Activated effector memory CD4-positive, alpha-beta T cell treated with Interleukin-2 at 50 U/mL for 16 hours (primary cell): Measurements from ENCODE around the gene CHST8.
"Not testable (repeated sequence)": the region's sequence is repeated elsewhere in the genome, so short reads cannot be mapped to it uniquely, and the experiment has no call there.

ENCODE experiments used
- DNase-seq: peaks from one replicate; pipeline ENCODE4 v3.0.0-alpha.2; 2020

CHST8 gene

GRCh38 chr19:33621811-33622504 is at the start of gene CHST8:
Gene CHST8, plus strand, starts transcription at chr19:33621953. Its CDS starts 67,309 bp downstream, at chr19:33689262.
- no peak for DNase-seq

GRCh38 chr19:33572929-33573328 is 48.8 kb upstream of the CHST8 start:
- no peak for DNase-seq

DNA sequence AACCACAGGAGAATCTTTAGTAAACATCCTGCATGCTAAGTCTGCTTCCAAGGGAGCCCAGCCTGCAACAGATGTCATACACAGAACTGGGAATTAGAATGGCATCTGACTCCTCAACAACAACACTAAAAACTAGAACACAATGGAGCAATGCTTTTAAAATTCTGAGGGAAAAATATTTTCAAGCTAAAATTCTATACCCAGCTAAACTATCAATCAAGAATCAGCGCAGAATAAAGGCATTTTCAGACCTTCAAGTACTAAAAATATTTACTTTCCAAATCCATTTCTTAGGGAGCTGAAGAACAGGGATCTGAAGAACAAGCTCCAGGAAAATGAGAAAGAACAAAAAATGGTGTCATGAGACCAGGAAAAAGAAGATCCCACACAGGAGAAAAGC is 46.9 kb upstream of the CHST8 start:
- DNase-seq, result no peak

- DNase-seq, result no peak
Observed at GRCh38 chr19:33578697-33579096, 43.1 kb upstream of the CHST8 start.

- no peak for DNase-seq
Observed at GRCh38 chr19:33580026-33580644, 41.6 kb upstream of the CHST8 start.

DNA sequence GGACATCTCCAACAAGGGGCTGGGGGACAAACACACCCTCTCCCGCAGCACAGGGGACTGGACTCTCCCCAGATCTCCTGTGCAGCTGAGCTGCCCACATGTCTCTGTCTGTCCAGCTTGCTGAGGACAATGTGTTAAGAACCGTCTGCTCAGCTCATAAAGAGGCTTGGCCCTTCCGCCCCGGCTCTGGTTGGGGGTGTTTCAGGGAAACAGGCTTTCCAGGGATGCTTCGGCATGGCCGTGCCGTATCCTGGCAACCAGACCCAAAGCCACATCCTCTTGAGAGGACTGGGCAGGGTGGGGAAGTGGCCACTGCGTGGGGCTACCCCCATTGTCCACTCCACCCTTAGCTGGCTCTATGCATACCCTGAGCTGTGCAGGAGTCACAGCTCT is 41.1 kb upstream of the CHST8 start:
- DNase-seq, result no peak

DNA sequence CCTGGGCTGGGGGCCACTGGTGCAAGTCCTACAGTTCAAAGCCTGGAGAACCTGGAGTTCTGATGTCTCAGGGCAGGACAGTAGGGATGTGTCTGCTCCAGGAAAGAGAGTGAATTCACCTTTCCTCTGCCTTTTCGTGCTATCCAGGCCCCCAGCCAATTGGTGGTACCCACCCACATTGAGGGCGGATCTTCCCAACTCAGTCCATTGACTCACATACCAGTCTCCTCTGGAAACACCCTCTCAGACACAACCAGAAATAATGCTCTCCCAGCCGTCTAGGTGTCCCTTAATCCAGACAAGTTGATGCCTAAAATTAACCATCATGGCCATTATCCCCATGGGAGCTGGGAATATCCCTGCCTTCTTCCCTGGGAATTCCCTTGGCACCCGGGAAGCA is 38.8 kb upstream of the CHST8 start:
- DNase-seq, result no peak

DNA sequence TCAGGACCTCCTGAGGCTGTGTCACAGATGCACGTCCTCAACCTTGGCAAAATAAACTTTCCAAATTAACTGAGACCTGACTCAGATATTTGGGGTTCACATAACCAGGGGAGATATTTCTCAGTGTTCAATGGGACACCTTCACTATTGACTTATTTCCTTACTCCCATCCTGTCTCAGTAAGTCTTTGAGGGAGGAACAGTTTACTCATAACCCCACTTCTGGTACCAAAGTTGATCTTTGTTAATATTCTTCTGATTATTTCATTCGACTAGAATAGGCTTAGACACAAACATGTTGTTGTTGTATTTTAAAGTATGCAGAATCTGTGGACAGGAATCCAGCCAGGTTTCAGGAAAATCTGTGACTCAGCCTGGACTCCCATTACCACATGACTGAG is 34.6 kb upstream of the CHST8 start:
- DNase-seq, result no peak

- no peak for DNase-seq
Observed at GRCh38 chr19:33590224-33590623, 31.5 kb upstream of the CHST8 start.

- no peak for DNase-seq
Observed at GRCh38 chr19:33595783-33596182, 26.0 kb upstream of the CHST8 start.

DNA sequence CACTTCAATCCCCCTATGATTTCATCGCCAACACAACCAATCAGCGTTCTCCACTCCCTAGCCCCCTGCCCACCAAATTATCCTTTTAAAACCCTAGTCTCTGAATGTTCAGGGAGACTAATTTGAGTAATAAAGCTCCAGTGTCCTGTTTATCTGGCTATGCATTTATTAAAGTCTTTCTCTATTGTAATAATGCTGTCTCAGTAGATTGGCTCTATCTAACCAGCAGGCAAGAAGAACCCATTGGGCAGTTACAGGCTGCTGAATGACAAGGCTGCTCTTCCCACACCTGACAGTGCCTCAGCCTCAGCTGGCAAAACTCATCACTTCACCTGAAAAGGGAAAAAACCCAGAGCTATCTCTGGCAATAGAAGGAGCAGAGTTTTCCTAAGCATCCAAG is 20.2 kb upstream of the CHST8 start:
- no peak for DNase-seq

DNA sequence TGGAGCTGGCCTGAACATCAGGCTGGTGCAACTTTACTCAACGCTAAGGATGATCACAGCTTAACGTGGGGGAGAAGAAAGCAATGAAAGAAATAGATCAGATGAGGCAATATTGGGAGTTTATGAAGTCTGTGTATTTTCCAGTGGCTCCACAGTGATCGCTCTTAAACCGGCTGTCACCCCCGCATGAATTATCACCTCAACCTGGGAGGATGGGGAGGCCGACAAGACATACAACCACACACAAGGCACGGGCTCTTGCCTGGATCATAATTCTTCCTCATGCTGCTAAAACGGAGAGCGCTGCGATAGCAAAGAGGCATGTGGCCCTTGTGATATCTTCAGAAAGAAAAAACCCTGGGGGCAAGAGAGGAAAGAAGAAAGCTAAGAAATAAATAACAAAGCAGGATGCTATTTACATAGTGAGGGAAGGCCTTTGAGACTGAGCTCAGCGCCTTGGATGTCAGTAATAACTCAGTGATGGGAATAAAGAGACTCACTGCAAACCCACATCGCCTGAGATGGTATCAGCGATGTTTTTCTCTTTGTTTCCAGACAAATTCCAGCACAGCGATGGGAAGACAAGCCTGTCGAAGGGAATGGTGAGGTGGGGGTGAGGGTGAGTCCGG is 19.1 kb upstream of the CHST8 start:
- DNase-seq, result no peak

GRCh38 chr19:33603377-33603776 is 18.4 kb upstream of the CHST8 start:
- no peak for DNase-seq

DNA sequence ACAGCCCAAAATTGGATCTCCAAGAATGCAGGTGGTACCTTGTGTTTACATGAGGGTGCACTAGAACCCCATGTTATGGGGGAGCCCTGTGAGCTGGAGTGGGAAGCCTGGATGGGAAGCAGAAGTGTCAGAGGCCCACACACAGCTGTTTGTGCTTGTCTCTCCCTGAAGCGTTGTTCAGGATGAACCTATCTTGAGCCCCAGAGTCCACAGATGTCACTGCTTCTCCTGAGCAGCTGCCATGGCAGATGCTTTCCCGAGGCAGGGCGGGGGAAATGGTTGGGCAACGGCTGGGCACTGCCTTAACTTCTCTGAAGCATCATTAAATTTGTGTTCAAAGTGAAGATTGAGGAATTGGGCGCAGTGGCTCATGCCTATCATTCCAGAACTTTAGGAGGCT is 17.1 kb upstream of the CHST8 start:
- DNase-seq, result no peak

DNA sequence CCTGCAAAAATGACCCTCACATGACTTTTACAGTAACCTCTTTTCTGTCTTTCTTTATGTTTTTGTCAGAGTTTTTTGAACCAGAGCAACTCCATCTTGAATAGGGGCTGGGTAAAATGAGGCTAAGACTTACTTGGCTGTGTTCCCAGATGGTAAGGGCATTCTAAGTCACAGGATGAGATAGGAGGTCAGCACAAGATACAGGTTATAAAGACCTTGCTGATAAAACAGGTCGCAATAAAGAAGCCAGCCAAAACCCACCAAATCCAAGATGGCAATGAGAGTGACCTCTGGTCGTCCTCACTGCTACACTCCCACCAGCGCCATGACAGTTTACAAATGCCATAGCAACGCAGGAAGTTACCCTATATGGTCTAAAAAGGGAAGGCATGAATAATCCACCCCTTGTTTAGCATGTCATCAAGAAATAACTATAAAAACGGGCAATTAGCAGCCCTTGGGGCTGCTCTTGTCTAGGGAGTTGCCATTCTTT is 15.9 kb upstream of the CHST8 start:
- DNase-seq, result not testable (repeated sequence)

GRCh38 chr19:33606556-33606955 is 15.2 kb upstream of the CHST8 start:
- DNase-seq, result no peak

DNA sequence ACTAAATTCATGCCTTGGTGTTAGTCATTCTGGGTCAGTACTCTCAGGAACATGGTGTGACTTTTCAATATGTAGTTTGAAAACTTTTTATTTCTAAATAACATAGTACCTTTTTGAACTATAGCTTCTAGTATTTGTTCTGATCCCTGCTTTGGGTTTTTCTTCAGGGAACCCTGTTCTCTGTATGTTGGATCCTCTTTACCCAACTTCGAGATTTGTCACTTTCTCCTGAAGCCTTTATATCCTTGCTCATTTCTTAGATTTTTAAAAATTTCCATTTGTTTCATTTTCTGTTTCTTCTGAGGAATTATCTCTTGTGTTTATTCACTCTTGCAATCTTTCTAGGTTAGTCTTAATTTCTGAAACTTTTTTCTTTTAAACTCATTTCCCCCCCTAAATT is 12.4 kb upstream of the CHST8 start:
- no peak for DNase-seq

DNA sequence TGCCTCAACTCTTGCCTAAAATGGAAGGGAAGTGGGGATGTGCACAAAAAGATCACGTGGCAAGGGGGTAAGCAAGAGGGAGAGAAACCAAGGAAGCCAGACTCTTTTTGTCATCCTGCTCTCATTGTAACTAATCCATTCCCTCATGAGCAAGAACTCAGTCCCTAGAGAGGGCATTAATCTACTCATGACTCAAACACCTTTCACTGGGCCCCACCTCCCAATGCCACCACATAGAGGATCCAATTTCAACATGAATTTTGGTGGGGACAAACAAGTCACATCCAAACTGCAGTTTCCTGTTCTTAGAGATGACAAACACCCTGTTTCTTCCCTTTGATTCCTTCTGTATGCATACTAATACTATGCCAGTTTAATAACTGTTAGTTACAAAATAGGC is 11.2 kb upstream of the CHST8 start:
- no peak for DNase-seq

GRCh38 chr19:33612928-33613619 is 8.7 kb upstream of the CHST8 start:
- DNase-seq, result no peak

DNA sequence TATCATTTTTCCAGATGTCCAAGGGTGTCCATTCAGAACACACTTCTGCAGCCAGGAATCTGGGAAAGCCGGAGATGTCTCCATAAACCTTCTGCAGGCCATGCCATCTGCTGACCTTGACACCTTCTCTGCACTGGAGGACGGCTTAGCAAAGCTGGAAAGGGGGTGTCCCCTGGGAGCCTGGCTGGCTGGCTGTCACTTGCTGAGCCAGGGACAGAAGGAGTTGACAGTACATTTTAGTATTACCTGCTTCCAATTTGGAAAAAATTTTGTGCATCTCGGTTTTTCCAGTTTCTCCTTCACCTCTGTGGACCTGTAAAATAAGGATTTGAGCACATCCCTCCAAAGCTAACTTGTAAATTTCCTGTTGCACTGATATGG is 8.1 kb upstream of the CHST8 start:
- DNase-seq, result no peak

- DNase-seq, result no peak
Observed at GRCh38 chr19:33616346-33616745, 5.4 kb upstream of the CHST8 start.

DNA sequence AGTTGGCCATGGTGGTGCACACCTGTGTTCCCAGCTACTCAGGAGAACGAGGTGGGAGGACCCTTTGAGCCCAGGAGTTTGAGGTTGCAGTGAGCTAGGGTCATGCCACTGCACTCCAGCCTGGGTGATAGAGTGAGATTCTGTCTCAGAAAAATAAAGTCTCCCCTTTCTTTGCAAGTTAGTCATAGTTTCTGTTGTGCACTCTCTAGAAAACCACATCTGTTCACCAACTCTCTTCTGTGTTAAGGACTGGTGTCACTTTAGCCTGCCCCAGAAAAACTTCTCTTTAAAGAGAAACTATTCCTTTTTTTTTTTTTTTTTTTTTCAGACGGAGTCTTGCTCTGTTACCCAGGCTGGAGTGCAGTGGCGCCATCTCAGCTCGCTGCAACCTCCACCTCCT is 4.9 kb upstream of the CHST8 start:
- DNase-seq, result no peak

- DNase-seq, result not testable (repeated sequence)
Observed at GRCh38 chr19:33618363-33618762, 3.4 kb upstream of the CHST8 start.

GRCh38 chr19:33618884-33619283 is 2.9 kb upstream of the CHST8 start:
- DNase-seq, result no peak
